ENCODE measurements around the gene PTPRF. TPM values are rescaled to one million over a fixed set of nuclear protein-coding genes. Genes with fewer than 3 reads are reported as not detected.
"Not testable (repeated sequence)": the region's sequence is repeated elsewhere in the genome, so short reads cannot be mapped to it uniquely, and the experiment has no call there.

Gene PTPRF
- total RNA-seq, 5 donors from 2014 or later (not counting 1 experiment from before 2014, with no cell fraction given): 0.07 to 2.6 (median 1.9) TPM

GRCh38 chr1:43634721-43635120 lies 104.0 kb downstream of the PTPRF start:
- CTCF ChIA-PET: no interaction called here
- POLR2A ChIA-PET: no interaction called here
- no peak overlapping the region for H3K27ac Mint-ChIP-seq

GRCh38 chr1:43636006-43636641 lies 105.4 kb downstream of the PTPRF start:
- H3K4me3 Mint-ChIP-seq: no peak overlapping the region
- H3K9me3 Mint-ChIP-seq: no peaks in the 10 kb centered on the region
- no peaks in the 10 kb centered on the region for H3K36me3 Mint-ChIP-seq
- no peak overlapping the region for H3K27ac Mint-ChIP-seq
- DNase-seq: no peak
- Histone ChIP-seq H3K9me3 (no peaks in the 10 kb centered on the region), H3K4me3 (ENCODE audit: control insufficient read depth in 1 of 2, extremely low read depth in 1 of 2, low read length in 1 of 2) (no peak overlapping the region), H3K4me1 (ENCODE audit: control insufficient read depth in 1 of 2, extremely low read depth in 1 of 2, insufficient read depth in 2 of 2, low read length in 2 of 2) (no peaks in the 10 kb centered on the region), H3K27ac (ENCODE audit: low read length) (no peak overlapping the region), H3K27me3 (replicated peaks in 1 of 2; ENCODE audit: control insufficient read depth in 2 of 2, extremely low read depth in 1 of 2, insufficient read depth in 2 of 2, low read length in 1 of 2) (peaks cover 0 to 13% of the 10 kb centered on the region in 2 experiments), H3K36me3 (ENCODE audit: control insufficient read depth in 2 of 2, extremely low read depth in 1 of 2, insufficient read depth in 1 of 2, low read length in 1 of 2) (no peaks in the 10 kb centered on the region)
- H3K27me3 Mint-ChIP-seq: peaks cover 9% of the 10 kb centered on the region in 2 donors
- ATAC-seq (replicated peaks in 1 of 4): no peak
- H3K4me1 Mint-ChIP-seq: no peaks in the 10 kb centered on the region
- ChIA-PET POLR2A (no interaction called here), CTCF (interaction anchor here in 1 of 2 donors (0.7 kb wide), 1 partner anchor 420 kb away, joined by 4 read pairs; no protein-coding TSS in a partner anchor)
- 76% methylated on average over 2 of the region's 5 CpGs for WGBS (ENCODE audit: insufficient coverage)

More at GRCh38 chr1:43634721-43635120, 104.0 kb downstream of the PTPRF start:
- peaks cover 0 to 11% of the 10 kb centered on the region in 2 experiments for H3K27me3 ChIP-seq (replicated peaks in 1 of 2; ENCODE audit: control insufficient read depth in 2 of 2, extremely low read depth in 1 of 2, insufficient read depth in 2 of 2, low read length in 1 of 2)
- no peak overlapping the region for H3K27ac ChIP-seq (ENCODE audit: low read length)
- H3K36me3 ChIP-seq (ENCODE audit: control insufficient read depth in 2 of 2, extremely low read depth in 1 of 2, insufficient read depth in 1 of 2, low read length in 1 of 2): no peaks in the 10 kb centered on the region
- no peak for DNase-seq
- peaks cover 2 to 8% of the 10 kb centered on the region in 2 donors for H3K27me3 Mint-ChIP-seq
- H3K4me3 Mint-ChIP-seq: no peak overlapping the region
- 57% methylated on average over 1 of the region's 5 CpGs for WGBS (ENCODE audit: insufficient coverage)
- H3K9me3 ChIP-seq: no peaks in the 10 kb centered on the region
- H3K4me1 ChIP-seq (ENCODE audit: control insufficient read depth in 1 of 2, extremely low read depth in 1 of 2, insufficient read depth in 2 of 2, low read length in 2 of 2): no peaks in the 10 kb centered on the region
- H3K4me3 ChIP-seq (ENCODE audit: control insufficient read depth in 1 of 2, extremely low read depth in 1 of 2, low read length in 1 of 2): no peak overlapping the region
- H3K4me1 Mint-ChIP-seq: no peaks in the 10 kb centered on the region
- no peak for ATAC-seq (replicated peaks in 1 of 4)
- no peaks in the 10 kb centered on the region for H3K9me3 Mint-ChIP-seq
- no peaks in the 10 kb centered on the region for H3K36me3 Mint-ChIP-seq

GRCh38 chr1:43637267-43637666 lies 106.6 kb downstream of the PTPRF start:
- Mint-ChIP-seq H3K36me3 (no peaks in the 10 kb centered on the region), H3K27me3 (peaks cover 9% of the 10 kb centered on the region in 2 donors), H3K4me1 (no peaks in the 10 kb centered on the region), H3K4me3 (no peak overlapping the region), H3K27ac (no peak overlapping the region), H3K9me3 (no peaks in the 10 kb centered on the region)
- no peaks in the 10 kb centered on the region for H3K9me3 ChIP-seq
- no peak overlapping the region for H3K4me3 ChIP-seq (ENCODE audit: control insufficient read depth in 1 of 2, extremely low read depth in 1 of 2, low read length in 1 of 2)
- no peaks in the 10 kb centered on the region for H3K36me3 ChIP-seq (ENCODE audit: control insufficient read depth in 2 of 2, extremely low read depth in 1 of 2, insufficient read depth in 1 of 2, low read length in 1 of 2)
- POLR2A ChIA-PET: no interaction called here
- CTCF ChIA-PET: no interaction called here
- H3K27ac ChIP-seq (ENCODE audit: low read length): no peak overlapping the region
- ATAC-seq (replicated peaks in 1 of 4) (no peak), DNase-seq (no peak)
- no peaks in the 10 kb centered on the region for H3K4me1 ChIP-seq (ENCODE audit: control insufficient read depth in 1 of 2, extremely low read depth in 1 of 2, insufficient read depth in 2 of 2, low read length in 2 of 2)
- 100% methylated on average over 3 of the region's 7 CpGs for WGBS (ENCODE audit: insufficient coverage)
- H3K27me3 ChIP-seq (replicated peaks in 1 of 2; ENCODE audit: control insufficient read depth in 2 of 2, extremely low read depth in 1 of 2, insufficient read depth in 2 of 2, low read length in 1 of 2): peaks cover 0 to 11% of the 10 kb centered on the region in 2 experiments

- whole genome bisulfite sequencing (ENCODE audit: insufficient coverage): no CpG with 5 or more reads among the region's 4 CpGs
- POLR2A ChIA-PET; H3K4me3 ChIP-seq (ENCODE audit: control insufficient read depth in 1 of 2, extremely low read depth in 1 of 2, low read length in 1 of 2): not testable (repeated sequence)
Observed at GRCh38 chr1:43638381-43638780, 107.7 kb downstream of the PTPRF start.

GRCh38 chr1:43639976-43640794 lies 109.5 kb downstream of the PTPRF start:
- no peaks in the 10 kb centered on the region for H3K4me1 Mint-ChIP-seq
- ChIA-PET CTCF (no interaction called here), POLR2A (no interaction called here)
- no peak overlapping the region for H3K4me3 Mint-ChIP-seq
- Histone ChIP-seq H3K9me3 (no peaks in the 10 kb centered on the region), H3K27me3 (replicated peaks in 1 of 2; ENCODE audit: control insufficient read depth in 2 of 2, extremely low read depth in 1 of 2, insufficient read depth in 2 of 2, low read length in 1 of 2) (peaks cover 0 to 8% of the 10 kb centered on the region in 2 experiments), H3K36me3 (ENCODE audit: control insufficient read depth in 2 of 2, extremely low read depth in 1 of 2, insufficient read depth in 1 of 2, low read length in 1 of 2) (no peaks in the 10 kb centered on the region), H3K4me1 (ENCODE audit: control insufficient read depth in 1 of 2, extremely low read depth in 1 of 2, insufficient read depth in 2 of 2, low read length in 2 of 2) (no peaks in the 10 kb centered on the region), H3K27ac (ENCODE audit: low read length) (no peak overlapping the region), H3K4me3 (ENCODE audit: control insufficient read depth in 1 of 2, extremely low read depth in 1 of 2, low read length in 1 of 2) (no peak overlapping the region)
- H3K36me3 Mint-ChIP-seq: no peaks in the 10 kb centered on the region
- WGBS (ENCODE audit: insufficient coverage): no CpG with 5 or more reads among the region's 5 CpGs
- H3K27ac Mint-ChIP-seq: no peak overlapping the region
- H3K27me3 Mint-ChIP-seq: peaks cover 5 to 14% of the 10 kb centered on the region in 2 donors
- DNase-seq: no peak
- no peaks in the 10 kb centered on the region for H3K9me3 Mint-ChIP-seq
- no peak for ATAC-seq (replicated peaks in 1 of 4)

More at GRCh38 chr1:43638381-43638780, 107.7 kb downstream of the PTPRF start:
- H3K36me3 ChIP-seq (ENCODE audit: control insufficient read depth in 2 of 2, extremely low read depth in 1 of 2, insufficient read depth in 1 of 2, low read length in 1 of 2); H3K4me1 Mint-ChIP-seq; CTCF ChIA-PET; H3K27ac ChIP-seq (ENCODE audit: low read length); DNase-seq; H3K4me1 ChIP-seq (ENCODE audit: control insufficient read depth in 1 of 2, extremely low read depth in 1 of 2, insufficient read depth in 2 of 2, low read length in 2 of 2); H3K36me3 Mint-ChIP-seq; H3K27ac Mint-ChIP-seq; H3K9me3 Mint-ChIP-seq; H3K4me3 Mint-ChIP-seq; ATAC-seq (replicated peaks in 1 of 4); H3K9me3 ChIP-seq: not testable (repeated sequence)
- H3K27me3 ChIP-seq (replicated peaks in 1 of 2; ENCODE audit: control insufficient read depth in 2 of 2, extremely low read depth in 1 of 2, insufficient read depth in 2 of 2, low read length in 1 of 2): peaks cover 0 to 11% of the 10 kb centered on the region in 2 experiments
- peaks cover 9 to 15% of the 10 kb centered on the region in 2 donors for H3K27me3 Mint-ChIP-seq

GRCh38 chr1:43644558-43644957 lies 113.9 kb downstream of the PTPRF start:
- no peak overlapping the region for H3K27ac ChIP-seq (ENCODE audit: low read length)
- ChIA-PET CTCF (no interaction called here), POLR2A (no interaction called here)
- 67% methylated on average over 1 of the region's 1 CpG for whole genome bisulfite sequencing (ENCODE audit: insufficient coverage)
- Mint-ChIP-seq H3K9me3 (no peaks in the 10 kb centered on the region), H3K4me3 (no peak overlapping the region), H3K27ac (no peak overlapping the region), H3K4me1 (peaks cover 3 to 5% (median 4%) of the 10 kb centered on the region in 3 donors), H3K27me3 (peaks cover 5 to 15% of the 10 kb centered on the region in 2 donors), H3K36me3 (no peaks in the 10 kb centered on the region)
- no peak overlapping the region for H3K4me3 ChIP-seq (ENCODE audit: control insufficient read depth in 1 of 2, extremely low read depth in 1 of 2, low read length in 1 of 2)
- no peak for ATAC-seq (replicated peaks in 1 of 4)
- peaks cover 0 to 2% of the 10 kb centered on the region in 2 experiments for H3K27me3 ChIP-seq (replicated peaks in 1 of 2; ENCODE audit: control insufficient read depth in 2 of 2, extremely low read depth in 1 of 2, insufficient read depth in 2 of 2, low read length in 1 of 2)
- H3K36me3 ChIP-seq (ENCODE audit: control insufficient read depth in 2 of 2, extremely low read depth in 1 of 2, insufficient read depth in 1 of 2, low read length in 1 of 2): no peaks in the 10 kb centered on the region
- DNase-seq: no peak
- peaks cover 2 to 6% of the 10 kb centered on the region in 2 experiments for H3K4me1 ChIP-seq (ENCODE audit: control insufficient read depth in 1 of 2, extremely low read depth in 1 of 2, insufficient read depth in 2 of 2, low read length in 2 of 2)
- H3K9me3 ChIP-seq: no peaks in the 10 kb centered on the region

All from T-cell (primary cell).